K562 (cell line): ENCODE data around the gene DDIT3. TPM values are rescaled to one million over a fixed set of nuclear protein-coding genes. Genes with fewer than 3 reads are reported as not detected.
"Not testable (repeated sequence)": the region's sequence is repeated elsewhere in the genome, so short reads cannot be mapped to it uniquely, and the experiment has no call there.

Source experiments
- ATAC-seq: fragments of 200-7000 bp; cut with Tn5 transposase; 3 replicates; pipeline ENCODE4 v1.9.1; 2020; ENCODE audit warnings: moderate library complexity
- BruUV-seq: library from RNA; stranded (reverse); fragments of 400-500 nt; replicated peaks from 2 replicates; lab custom pipeline; 2021; lab: Mats Ljungman, UMichigan
- CTCF ChIA-PET: fragments of 300-600 bp; formaldehyde crosslinking; extraction: SDS; loops from one replicate; lab custom pipeline; 2021; ENCODE audit warnings: low intra/inter-chr PET ratio; lab: Yijun Ruan, JAX
- POLR2A ChIA-PET: fragments of 300-600, 350-650 bp; sonication (Branson Sonifier 250); formaldehyde crosslinking; extraction: SDS; loops from one replicate; lab custom pipeline; 2021; ENCODE audit warnings: antibody characterized with exemption, inconsistent platforms; lab: Yijun Ruan, JAX
- DNase-seq, 4 experiments: peaks; one replicate each; pipeline versions ENCODE4 v3.0.0 to v3.0.0-alpha.2; 2011 to 2018; ENCODE audit warnings: low spot score in 3 of 4, mixed read lengths in 3 of 4; ENCODE audit errors: extremely low read depth in 1 of 4
- FAIRE-seq: peaks from 2 replicates; lab custom pipeline; 2011; peaks lifted over from hg19 to GRCh38; lab: Jason Lieb, UNC
- H2AFZ ChIP-seq: 2 replicates; pipeline ENCODE4 v1.6.0; 2011; ENCODE audit warnings: low read depth, low read length, control low read depth, inconsistent platforms
- H3K27ac ChIP-seq: fragments of 200-600 bp; 3 replicates; pipeline ENCODE4 v1.8.0; 2011; ENCODE audit warnings: low read depth, mild to moderate bottlenecking, control low read depth, inconsistent platforms, low read length, moderate library complexity, mixed read lengths; ENCODE audit errors: extremely low read depth
- H3K27me3 ChIP-seq, 2 experiments: fragments of 300-600 bp in 1 of 2; 2 replicates in 1 of 2; 3 replicates in 1 of 2; pipeline versions ENCODE4 v1.6.0 to v1.8.0; 2011; ENCODE audit warnings: inconsistent platforms in 2 of 2, low read length in 2 of 2, mild to moderate bottlenecking in 1 of 2, mixed read lengths in 1 of 2, moderate library complexity in 1 of 2; ENCODE audit not compliant: control insufficient read depth in 2 of 2, insufficient read depth in 2 of 2
- H3K36me3 ChIP-seq: fragments of 300-600 bp; 3 replicates; pipeline ENCODE4 v1.8.0; 2011; ENCODE audit warnings: mild to moderate bottlenecking, low read length, inconsistent platforms; ENCODE audit not compliant: control insufficient read depth, insufficient read depth
- H3K4me1 ChIP-seq, 2 experiments: fragments of 200-600 bp in 1 of 2; replicated peaks in 1 of 2; 2 replicates in 1 of 2; 3 replicates in 1 of 2; pipeline versions ENCODE4 v1.5.1 to v1.8.0; 2011; ENCODE audit warnings: inconsistent platforms in 2 of 2, low read length in 2 of 2, mild to moderate bottlenecking in 1 of 2, mixed read lengths in 1 of 2, moderate library complexity in 1 of 2; ENCODE audit not compliant: control insufficient read depth in 2 of 2, insufficient read depth in 2 of 2
- H3K4me2 ChIP-seq: 2 replicates; pipeline ENCODE4 v1.6.1; 2011; ENCODE audit warnings: low read length, control low read depth, inconsistent platforms, mixed read lengths; ENCODE audit not compliant: insufficient read depth
- H3K4me3 ChIP-seq: fragments of 200-600 bp; sonication (generic), shearing (Covaris generic); 2 replicates; pipeline ENCODE4 v1.5.1; 2016; ENCODE audit warnings: control low read depth, inconsistent platforms
- H3K79me2 ChIP-seq: fragments of 200-600 bp; 3 replicates; pipeline ENCODE4 v1.8.0; 2011; ENCODE audit warnings: low read length, inconsistent platforms; ENCODE audit not compliant: control insufficient read depth, insufficient read depth
- H3K9ac ChIP-seq, 2 experiments: 2 replicates each; pipeline versions ENCODE4 v1.6.0 to v1.6.1; 2011; ENCODE audit warnings: low read depth in 2 of 2, low read length in 2 of 2, control low read depth in 1 of 2, inconsistent platforms in 1 of 2, mild to moderate bottlenecking in 1 of 2, mixed read lengths in 1 of 2; ENCODE audit not compliant: insufficient read depth in 1 of 2
- H3K9me1 ChIP-seq: one replicate; pipeline ENCODE4 v1.6.0; 2011; ENCODE audit warnings: inconsistent platforms, mild to moderate bottlenecking, low read length, moderate library complexity; ENCODE audit not compliant: control insufficient read depth, insufficient read depth
- H3K9me3 ChIP-seq: replicated peaks from 2 replicates; pipeline ENCODE4 v1.5.1; 2011; ENCODE audit warnings: low read depth, low read length, inconsistent platforms; ENCODE audit not compliant: control insufficient read depth, insufficient read depth
- H4K20me1 ChIP-seq: replicated peaks from 2 replicates; pipeline ENCODE4 v1.6.1; 2011; ENCODE audit warnings: low read length, inconsistent platforms, mixed read lengths; ENCODE audit not compliant: control insufficient read depth, insufficient read depth
- POLR2G ChIP-seq: fragments of 200-400 bp; formaldehyde crosslinking; IDR thresholded peaks from 2 replicates; pipeline ENCODE4 v1.6.1; 2017; ENCODE audit warnings: low read depth, mild to moderate bottlenecking, antibody characterized with exemption, low read length, moderate library complexity
- WGBS: fragments of 100-300 bp; shearing (Covaris generic); methylation state at CpG from one replicate; pipeline ENCODE4 v1.1.6; 2016; ENCODE audit warnings: low coverage, mixed read lengths; ENCODE audit not compliant: insufficient coverage; ENCODE audit errors: missing lambda C conversion rate; 5-methylcytosine and 5-hydroxymethylcytosine counted together
- in situ Hi-C: fragments of 300-500 bp; cut with MboI; formaldehyde crosslinking; loops from 4 replicates; pipeline ENCODE4 v1.15.0; 2018; ENCODE audit warnings: inconsistent platforms, mixed read lengths
- intact Hi-C: fragments of 100-400 bp; cut with micrococcal nuclease; formaldehyde crosslinking; loops from 2 replicates; pipeline ENCODE4 v1.14.2; 2022
- polyA plus RNA-seq, 8 experiments: library from polyadenylated mRNA; depleted of rRNA in 4 of 8; stranded (reverse) in 5 of 8; unstranded in 3 of 8; fragments of >200 nt; fragmentation: Nextera tagmentation in 2 of 8; fragmentation: Illumina TruSeq in 1 of 8; extraction: Ambion mirVana in 2 of 8; extraction: Trizol in 1 of 8; gene quantifications; 2 replicates each; pipeline versions ENCODE4 v1.2.1 to v1.2.3, GENCODE V29; 2011 to 2014; ENCODE audit warnings: inconsistent platforms in 1 of 8, missing spikeins in 1 of 8
- total RNA-seq, 7 experiments: library from RNA; depleted of rRNA in 6 of 7; stranded (reverse); fragments of >200 nt in 6 of 7; fragmentation: Illumina TruSeq in 2 of 7; extraction: Trizol in 2 of 7; gene quantifications; 2 replicates each; pipeline versions ENCODE4 v1.2.1 to v1.2.3, GENCODE V29; 2011 to 2021; ENCODE audit warnings: low replicate concordance in 1 of 7

DDIT3 gene
- total and polyA plus RNA-seq, 9 of the 15 experiments (the other 6 are each of a cell fraction or from before 2014, with no cell fraction given), result 59.1 to 272 (median 89.9) TPM

- H3K9me3 ChIP-seq, H3K4me2 ChIP-seq, FAIRE-seq, BruUV-seq, H3K9me1 ChIP-seq, H3K27ac ChIP-seq, H2AFZ ChIP-seq, ATAC-seq, DNase-seq, intact Hi-C loops, H3K9ac ChIP-seq, H3K27me3 ChIP-seq, CTCF ChIA-PET, H3K4me3 ChIP-seq, in situ Hi-C loops: not testable (repeated sequence)
- H3K36me3 ChIP-seq, result peaks cover 93% of the 10 kb centered on the region
- H3K79me2 ChIP-seq, result peaks cover 30% of the 10 kb centered on the region
- H3K4me1 ChIP-seq, result peaks cover 0 to 21% of the 10 kb centered on the region in 2 experiments; a peak in 4 of 5 replicates
- POLR2A ChIA-PET, result interaction anchor here (0.6 to 10.1 kb wide), 14 partner anchors 10 to 351 kb away, joined by 3 to 184 read pairs (median 4); no protein-coding TSS in a partner anchor
- 90% methylated on average over 8 of the region's 9 CpGs for WGBS
- H4K20me1 ChIP-seq, result peaks cover 42% of the 10 kb centered on the region
These were observed 6.1 kb downstream of the DDIT3 start for GRCh38 chr12:57514246-57514645.

GRCh38 chr12:57513677-57514076 is 6.6 kb downstream of the DDIT3 start:
- H3K9ac ChIP-seq, FAIRE-seq, BruUV-seq, intact Hi-C loops, H3K27me3 ChIP-seq, DNase-seq, H3K9me3 ChIP-seq, CTCF ChIA-PET, H2AFZ ChIP-seq, H3K4me2 ChIP-seq, in situ Hi-C loops, H3K27ac ChIP-seq, H3K9me1 ChIP-seq, ATAC-seq, H3K4me3 ChIP-seq: not testable (repeated sequence)
- Histone ChIP-seq H4K20me1 (peaks cover 36% of the 10 kb centered on the region), H3K79me2 (peaks cover 24% of the 10 kb centered on the region), H3K4me1 (peaks cover 0 to 19% of the 10 kb centered on the region in 2 experiments; a peak in 4 of 5 replicates), H3K36me3 (peaks cover 91% of the 10 kb centered on the region)
- POLR2A ChIA-PET, result interaction anchor here (0.6 to 10.1 kb wide), 7 partner anchors 10 to 301 kb away, joined by 3 to 184 read pairs (median 3); no protein-coding TSS in a partner anchor
- WGBS, result 90% methylated on average over 5 of the region's 6 CpGs
- peak; percentile 33; the same call in 1 of the 2 replicates for TF ChIP-seq POLR2G
